SU-DHL-6 (cell line): ENCODE data around the gene GPALPP1.

Experiments used
- H2AFZ ChIP-seq: fragments of 200-600 bp; sonication (generic); 2 replicates; pipeline ENCODE4 v1.6.1; 2014; ENCODE audit warnings: low read depth, mild to moderate bottlenecking, moderate library complexity, mixed read lengths, antibody characterized with exemption, low read length; ENCODE audit not compliant: severe bottlenecking
- H3F3A ChIP-seq: fragments of 200-600 bp; shearing (Covaris generic); 2 replicates; pipeline ENCODE4 v1.6.0; 2016; ENCODE audit warnings: antibody characterized with exemption, mild to moderate bottlenecking; ENCODE audit not compliant: insufficient read depth
- H3K27ac ChIP-seq: fragments of 200-600 bp; sonication (generic); 2 replicates; pipeline ENCODE4 v1.5.1; 2016; ENCODE audit warnings: low read depth, mild to moderate bottlenecking, low read length, moderate library complexity, mixed read lengths
- H3K27me3 ChIP-seq: fragments of 200-600 bp; sonication (generic), shearing (Covaris generic); 2 replicates; pipeline ENCODE4 v1.6.0; 2014; ENCODE audit warnings: mild to moderate bottlenecking, low read length
- H3K36me3 ChIP-seq: fragments of 200-600 bp; sonication (generic); 2 replicates; pipeline ENCODE4 v1.6.1; 2014; ENCODE audit warnings: mild to moderate bottlenecking, low read length, mixed read lengths
- H3K4me2 ChIP-seq: fragments of 300-600, 200-600 bp; shearing (Covaris generic), sonication (generic); 2 replicates; pipeline ENCODE4 v1.6.0; 2014; ENCODE audit warnings: low read length, low read depth, mild to moderate bottlenecking; ENCODE audit not compliant: poor library complexity, severe bottlenecking
- H3K4me3 ChIP-seq: fragments of 200-600 bp; sonication (generic); 2 replicates; pipeline ENCODE4 v1.5.1; 2014; ENCODE audit warnings: antibody characterized with exemption, low read length, mild to moderate bottlenecking, mixed read lengths; ENCODE audit not compliant: insufficient read depth, poor library complexity, severe bottlenecking
- H3K79me2 ChIP-seq: fragments of 200-600 bp; sonication (generic); 2 replicates; pipeline ENCODE4 v1.6.1; 2014; ENCODE audit warnings: mild to moderate bottlenecking, low read length, moderate library complexity; ENCODE audit not compliant: insufficient read depth
- H3K9ac ChIP-seq: fragments of 200-600 bp; sonication (generic); 2 replicates; pipeline ENCODE4 v1.7.0; 2014; ENCODE audit warnings: mild to moderate bottlenecking, low read length
- H3K9me2 ChIP-seq: fragments of 200-600 bp; sonication (generic); replicated peaks from 2 replicates; pipeline ENCODE4 v1.6.1; 2014; ENCODE audit warnings: low read length; ENCODE audit not compliant: insufficient read depth
- H3K9me3 ChIP-seq: fragments of 200-600 bp; sonication (generic); 2 replicates; pipeline ENCODE4 v1.6.1; 2014; ENCODE audit warnings: low read length, mixed read lengths; ENCODE audit not compliant: insufficient read depth
- H4K20me1 ChIP-seq: fragments of 200-600 bp; sonication (generic); 2 replicates; pipeline ENCODE4 v1.6.1; 2014; ENCODE audit warnings: low read depth, mild to moderate bottlenecking, antibody characterized with exemption, low read length, moderate library complexity, mixed read lengths
- EZH2phosphoT487 ChIP-seq: fragments of 200-600 bp; sonication (generic), shearing (Covaris generic); conservative IDR thresholded peaks from 2 replicates; pipeline ENCODE4 v1.6.1; 2018; ENCODE audit warnings: mild to moderate bottlenecking, antibody characterized with exemption, low read length, moderate library complexity, mixed read lengths
- TF ChIP-seq, protein P1 (sequence below): fragments of 200-600 bp; sonication (generic); IDR thresholded peaks from one replicate; pipeline ENCODE4 v1.5.1; 2017; ENCODE audit warnings: antibody characterized with exemption, mild to moderate bottlenecking, low read length, moderate library complexity; ENCODE audit not compliant: insufficient read depth, poor library complexity, severe bottlenecking

Gene GPALPP1

GRCh38 chr13:45004096-45004495, 14.8 kb downstream of the GPALPP1 start:
- peaks cover 11% of the 10 kb centered on the region; the same call in 1 of the 2 replicates for H3K36me3 ChIP-seq
- no peaks in the 10 kb centered on the region for H3F3A ChIP-seq
- H3K9me3 ChIP-seq: no peaks in the 10 kb centered on the region
- H3K27me3 ChIP-seq: no peaks in the 10 kb centered on the region
- H4K20me1 ChIP-seq: no peaks in the 10 kb centered on the region
- no peak overlapping the region for H2AFZ ChIP-seq
- no peak overlapping the region for H3K4me2 ChIP-seq
- H3K4me3 ChIP-seq: no peak overlapping the region
- no peak for TF ChIP-seq EZH2phosphoT487
- TF ChIP-seq, protein P1, sequence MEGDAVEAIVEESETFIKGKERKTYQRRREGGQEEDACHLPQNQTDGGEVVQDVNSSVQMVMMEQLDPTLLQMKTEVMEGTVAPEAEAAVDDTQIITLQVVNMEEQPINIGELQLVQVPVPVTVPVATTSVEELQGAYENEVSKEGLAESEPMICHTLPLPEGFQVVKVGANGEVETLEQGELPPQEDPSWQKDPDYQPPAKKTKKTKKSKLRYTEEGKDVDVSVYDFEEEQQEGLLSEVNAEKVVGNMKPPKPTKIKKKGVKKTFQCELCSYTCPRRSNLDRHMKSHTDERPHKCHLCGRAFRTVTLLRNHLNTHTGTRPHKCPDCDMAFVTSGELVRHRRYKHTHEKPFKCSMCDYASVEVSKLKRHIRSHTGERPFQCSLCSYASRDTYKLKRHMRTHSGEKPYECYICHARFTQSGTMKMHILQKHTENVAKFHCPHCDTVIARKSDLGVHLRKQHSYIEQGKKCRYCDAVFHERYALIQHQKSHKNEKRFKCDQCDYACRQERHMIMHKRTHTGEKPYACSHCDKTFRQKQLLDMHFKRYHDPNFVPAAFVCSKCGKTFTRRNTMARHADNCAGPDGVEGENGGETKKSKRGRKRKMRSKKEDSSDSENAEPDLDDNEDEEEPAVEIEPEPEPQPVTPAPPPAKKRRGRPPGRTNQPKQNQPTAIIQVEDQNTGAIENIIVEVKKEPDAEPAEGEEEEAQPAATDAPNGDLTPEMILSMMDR: no peak
- H3K27ac ChIP-seq: no peak overlapping the region
- H3K9me2 ChIP-seq: no peaks in the 10 kb centered on the region
- H3K9ac ChIP-seq: no peak overlapping the region
- H3K79me2 ChIP-seq: no peaks in the 10 kb centered on the region

- no peaks in the 10 kb centered on the region for H3K79me2 ChIP-seq
- no peak overlapping the region for H3K27ac ChIP-seq
- no peak overlapping the region for H3K4me2 ChIP-seq
- no peaks in the 10 kb centered on the region for H3K9me3 ChIP-seq
- no peak overlapping the region for H2AFZ ChIP-seq
- no peak for TF ChIP-seq EZH2phosphoT487
- TF ChIP-seq, protein P1: no peak
- no peaks in the 10 kb centered on the region for H3K27me3 ChIP-seq
- H3K36me3 ChIP-seq: peaks cover 11% of the 10 kb centered on the region; the same call in 1 of the 2 replicates
- no peaks in the 10 kb centered on the region for H4K20me1 ChIP-seq
- no peaks in the 10 kb centered on the region for H3K9me2 ChIP-seq
- H3K9ac ChIP-seq: no peak overlapping the region
- H3K4me3 ChIP-seq: no peak overlapping the region
- no peaks in the 10 kb centered on the region for H3F3A ChIP-seq
Observed at GRCh38 chr13:45007225-45007624, 17.9 kb downstream of the GPALPP1 start.

DNA sequence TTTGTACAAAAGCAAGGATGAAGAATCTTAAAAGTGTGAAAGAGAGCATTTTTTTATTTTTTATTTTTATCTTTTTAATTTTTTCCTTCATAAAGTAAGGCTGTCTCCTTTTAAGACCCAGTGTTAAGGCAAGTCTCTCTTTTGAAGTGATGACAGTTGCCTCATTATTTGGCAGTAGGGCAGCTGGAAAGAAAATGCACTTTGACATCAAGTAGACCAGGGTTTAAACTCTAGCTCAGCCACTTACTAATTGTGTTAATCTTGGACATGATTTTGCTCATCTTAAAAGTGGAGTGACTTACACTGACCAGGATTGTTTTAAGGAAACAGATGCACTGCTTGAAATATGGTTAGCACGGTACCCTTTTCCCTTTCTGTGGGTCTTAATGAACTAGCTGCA, 18.5 kb downstream of the GPALPP1 start:
- Histone ChIP-seq H3F3A (no peaks in the 10 kb centered on the region), H3K27me3 (no peaks in the 10 kb centered on the region), H2AFZ (no peak overlapping the region), H3K9ac (no peak overlapping the region), H3K79me2 (no peaks in the 10 kb centered on the region), H3K9me2 (no peaks in the 10 kb centered on the region), H3K4me2 (no peak overlapping the region), H3K36me3 (peaks cover 11% of the 10 kb centered on the region; the same call in 1 of the 2 replicates), H3K9me3 (no peaks in the 10 kb centered on the region), H4K20me1 (no peaks in the 10 kb centered on the region), H3K4me3 (no peak overlapping the region), H3K27ac (no peak overlapping the region)
- no peak for TF ChIP-seq EZH2phosphoT487
- TF ChIP-seq, protein P1: no peak

DNA sequence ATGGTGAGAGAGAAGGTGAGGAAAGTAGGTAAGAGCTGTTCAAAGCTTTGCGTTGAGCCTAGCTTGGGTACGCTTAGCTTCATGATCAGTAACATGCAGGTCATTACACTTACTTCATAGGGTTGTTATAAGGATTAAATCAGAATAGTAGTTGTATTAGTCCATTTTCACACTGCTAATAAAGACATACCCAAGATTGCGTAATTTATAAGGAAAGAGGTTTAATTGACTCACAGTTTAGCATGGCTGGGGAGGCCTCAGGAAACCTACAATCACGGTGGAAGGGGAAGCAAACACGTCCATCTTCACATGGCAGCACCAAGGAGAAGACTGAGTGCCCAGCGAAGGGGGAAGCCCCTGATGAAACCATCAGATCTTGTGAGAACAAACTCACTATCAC, 21.9 kb downstream of the GPALPP1 start:
- no peaks in the 10 kb centered on the region for H3K9me2 ChIP-seq

More for the DNA sequence above, 21.9 kb downstream of the GPALPP1 start:
- Histone ChIP-seq H4K20me1 (no peaks in the 10 kb centered on the region), H3K79me2 (no peaks in the 10 kb centered on the region), H2AFZ (no peak overlapping the region), H3K4me3 (no peak overlapping the region), H3K27me3 (no peaks in the 10 kb centered on the region), H3K9ac (no peak overlapping the region), H3K4me2 (no peak overlapping the region), H3K27ac (no peak overlapping the region), H3K36me3 (peaks cover 17% of the 10 kb centered on the region; the same call in 1 of the 2 replicates), H3F3A (no peaks in the 10 kb centered on the region), H3K9me3 (no peaks in the 10 kb centered on the region)
- no peak for TF ChIP-seq EZH2phosphoT487
- TF ChIP-seq, protein P1: no peak
